Mesenchymal stem cell (in vitro differentiated cells and primary cell): ENCODE measurements around the gene ACACB.

Experiments
- DNase-seq: peaks from one replicate; pipeline ENCODE4 v3.0.0-alpha.2; 2013
- H2AFZ ChIP-seq: one replicate; pipeline ENCODE4 v1.6.1; 2013; ENCODE audit warnings: low read depth, mild to moderate bottlenecking, control low read depth, inconsistent platforms, low read length, moderate library complexity
- H2AK5ac ChIP-seq: 2 replicates; pipeline ENCODE4 v1.6.1; 2013; ENCODE audit warnings: low read length, moderate library complexity, mild to moderate bottlenecking, inconsistent platforms; ENCODE audit not compliant: severe bottlenecking
- H2BK120ac ChIP-seq: one replicate; pipeline ENCODE4 v1.6.1; 2013; ENCODE audit warnings: low read depth, mild to moderate bottlenecking, inconsistent platforms, low read length, moderate library complexity
- H2BK12ac ChIP-seq, 2 experiments: one replicate each; pipeline ENCODE4 v1.6.1; 2013; ENCODE audit warnings: inconsistent platforms in 2 of 2, low read length in 2 of 2, mild to moderate bottlenecking in 2 of 2, moderate library complexity in 2 of 2, control low read depth in 1 of 2
- H2BK15ac ChIP-seq: one replicate; pipeline ENCODE4 v1.6.1; 2013; ENCODE audit warnings: mild to moderate bottlenecking, low read depth, inconsistent platforms; ENCODE audit not compliant: poor library complexity, severe bottlenecking
- H2BK5ac ChIP-seq: 2 replicates; pipeline ENCODE4 v1.6.1; 2013; ENCODE audit warnings: low read depth, mild to moderate bottlenecking, low read length, control low read depth, inconsistent platforms; ENCODE audit not compliant: poor library complexity, severe bottlenecking
- H3K14ac ChIP-seq, 2 experiments: one replicate each; pipeline ENCODE4 v1.6.1; 2013; ENCODE audit warnings: inconsistent platforms in 2 of 2, low read length in 2 of 2, control low read depth in 1 of 2, mild to moderate bottlenecking in 1 of 2, moderate library complexity in 1 of 2
- H3K18ac ChIP-seq, 2 experiments: one replicate each; pipeline ENCODE4 v1.6.1; 2013; ENCODE audit warnings: inconsistent platforms in 2 of 2, low read length in 2 of 2, control low read depth in 1 of 2, low read depth in 1 of 2, mild to moderate bottlenecking in 1 of 2
- H3K23ac ChIP-seq, 2 experiments: one replicate each; pipeline ENCODE4 v1.6.1; 2013; ENCODE audit warnings: inconsistent platforms in 2 of 2, low read length in 2 of 2, mild to moderate bottlenecking in 2 of 2, moderate library complexity in 2 of 2, control low read depth in 1 of 2
- H3K27ac ChIP-seq: 2 replicates; pipeline ENCODE4 v1.5.1; 2013; ENCODE audit warnings: mild to moderate bottlenecking, moderate library complexity, low read length, control low read depth, inconsistent platforms; ENCODE audit not compliant: poor library complexity, severe bottlenecking
- H3K27me3 ChIP-seq, 2 experiments: 2 replicates each; pipeline versions ENCODE4 v1.6.1 to v1.7.0; 2013; ENCODE audit warnings: low read length in 2 of 2, mild to moderate bottlenecking in 2 of 2, moderate library complexity in 2 of 2, control low read depth in 1 of 2, inconsistent platforms in 1 of 2; ENCODE audit not compliant: control insufficient read depth in 1 of 2, insufficient read depth in 1 of 2
- H3K36me3 ChIP-seq, 2 experiments: 2 replicates each; pipeline versions ENCODE4 v1.6.1 to v1.7.0; 2013; ENCODE audit warnings: low read length in 2 of 2, control low read depth in 1 of 2, inconsistent platforms in 1 of 2, low read depth in 1 of 2, mild to moderate bottlenecking in 1 of 2; ENCODE audit not compliant: insufficient read depth in 2 of 2, control insufficient read depth in 1 of 2
- H3K4ac ChIP-seq, 2 experiments: one replicate each; pipeline ENCODE4 v1.6.1; 2013; ENCODE audit warnings: inconsistent platforms in 2 of 2, low read length in 2 of 2, mild to moderate bottlenecking in 2 of 2, moderate library complexity in 2 of 2, control low read depth in 1 of 2, low read depth in 1 of 2
- H3K4me1 ChIP-seq: 2 replicates; pipeline ENCODE4 v1.6.1; 2013; ENCODE audit warnings: low read depth, low read length, control low read depth; ENCODE audit not compliant: control insufficient read depth, insufficient read depth
- H3K4me2 ChIP-seq: 2 replicates; pipeline ENCODE4 v1.6.1; 2013; ENCODE audit warnings: low read length, mild to moderate bottlenecking, inconsistent platforms; ENCODE audit not compliant: poor library complexity, severe bottlenecking
- H3K4me3 ChIP-seq, 2 experiments: 2 replicates each; pipeline versions ENCODE4 v1.5.1 to v1.7.0; 2013; ENCODE audit warnings: low read length in 2 of 2, mild to moderate bottlenecking in 2 of 2, control low read depth in 1 of 2, low read depth in 1 of 2; ENCODE audit not compliant: insufficient read depth in 1 of 2
- H3K79me1 ChIP-seq: replicated peaks from 2 replicates; pipeline ENCODE4 v1.6.1; 2013; ENCODE audit warnings: mild to moderate bottlenecking, control low read depth, low read length, inconsistent platforms; ENCODE audit not compliant: poor library complexity, severe bottlenecking
- H3K9ac ChIP-seq: 2 replicates; pipeline ENCODE4 v1.7.0; 2013; ENCODE audit warnings: mild to moderate bottlenecking, low read length, moderate library complexity
- H3K9me3 ChIP-seq: 2 replicates; pipeline ENCODE4 v1.7.0; 2013; ENCODE audit warnings: mild to moderate bottlenecking, low read length; ENCODE audit not compliant: control insufficient read depth
- H4K8ac ChIP-seq: one replicate; pipeline ENCODE4 v1.6.1; 2013; ENCODE audit warnings: inconsistent platforms, mild to moderate bottlenecking, low read length, moderate library complexity
- H4K91ac ChIP-seq: one replicate; pipeline ENCODE4 v1.6.1; 2013; ENCODE audit warnings: mild to moderate bottlenecking, low read length, inconsistent platforms
- WGBS: methylation state at CpG from one replicate; pipeline ENCODE4 v1.1.7; 2013; ENCODE audit warnings: mixed read lengths; 5-methylcytosine and 5-hydroxymethylcytosine counted together

ACACB gene

DNA sequence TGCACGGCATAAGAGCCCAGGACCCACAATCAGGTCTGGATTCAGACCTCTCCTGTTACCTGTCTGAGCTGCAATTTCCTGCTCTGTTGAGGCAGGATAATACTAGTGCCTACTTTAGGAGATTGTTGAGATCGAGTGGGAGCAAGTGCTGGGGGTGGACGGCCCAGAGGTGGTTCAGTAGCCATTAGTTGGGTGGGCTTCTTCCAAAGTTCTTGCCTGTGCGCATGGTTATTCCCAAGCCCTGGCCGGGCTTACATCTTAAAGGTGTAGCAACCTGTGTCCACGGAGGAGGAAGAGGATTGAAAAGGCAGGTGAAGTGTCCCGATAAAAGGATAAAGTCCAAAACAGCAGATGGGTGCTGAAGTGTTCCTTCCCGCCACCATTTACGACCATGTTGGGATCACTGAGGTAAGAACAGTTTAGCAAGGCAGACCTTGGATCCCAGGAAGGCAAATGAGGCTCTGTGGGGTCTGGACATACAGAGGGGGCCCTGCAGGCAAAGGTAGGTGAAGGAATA is 33.8 kb downstream of the ACACB start:
- Histone ChIP-seq H2BK120ac (no peak overlapping the region), H3K9ac (no peak overlapping the region), H3K27me3 (peaks cover 0 to 17% of the 10 kb centered on the region in 2 experiments), H3K4ac (no peak overlapping the region), H2BK5ac (no peak overlapping the region), H3K18ac (no peak overlapping the region), H3K9me3 (no peaks in the 10 kb centered on the region), H3K27ac (no peak overlapping the region), H2BK15ac (no peak overlapping the region), H3K4me1 (peaks cover 7% of the 10 kb centered on the region), H2AFZ (no peak overlapping the region), H3K4me2 (no peak overlapping the region), H3K79me1 (no peaks in the 10 kb centered on the region), H4K8ac (no peak overlapping the region), H2AK5ac (no peak overlapping the region), H2BK12ac (no peak overlapping the region), H3K36me3 (no peaks in the 10 kb centered on the region), H3K23ac (no peak overlapping the region), H3K4me3 (no peak overlapping the region), H3K14ac (no peak overlapping the region), H4K91ac (no peak overlapping the region)
- no peak for DNase-seq
- WGBS, result 91% methylated on average over 9 of the region's 9 CpGs

DNA sequence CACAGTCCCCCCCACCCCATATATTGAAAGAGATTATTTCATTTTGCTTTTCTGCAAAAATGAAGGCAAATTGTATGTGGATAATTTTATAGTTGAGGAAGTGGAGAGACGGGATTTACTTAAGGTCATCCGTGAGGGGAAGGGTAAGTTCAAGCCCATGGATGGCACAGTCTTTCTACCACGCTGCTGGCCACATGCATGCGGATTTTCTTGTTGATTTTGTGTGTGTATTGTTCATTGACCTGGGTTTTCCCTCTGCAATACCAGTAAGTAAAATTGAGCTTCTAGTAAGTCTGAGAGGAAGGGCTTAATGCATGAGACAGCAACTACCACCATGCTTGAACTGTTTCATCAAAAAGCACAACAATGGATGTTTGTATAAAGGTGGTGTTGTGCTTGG is 35.1 kb downstream of the ACACB start:
- no peak overlapping the region for H2BK12ac ChIP-seq
- no peak for DNase-seq

DNA sequence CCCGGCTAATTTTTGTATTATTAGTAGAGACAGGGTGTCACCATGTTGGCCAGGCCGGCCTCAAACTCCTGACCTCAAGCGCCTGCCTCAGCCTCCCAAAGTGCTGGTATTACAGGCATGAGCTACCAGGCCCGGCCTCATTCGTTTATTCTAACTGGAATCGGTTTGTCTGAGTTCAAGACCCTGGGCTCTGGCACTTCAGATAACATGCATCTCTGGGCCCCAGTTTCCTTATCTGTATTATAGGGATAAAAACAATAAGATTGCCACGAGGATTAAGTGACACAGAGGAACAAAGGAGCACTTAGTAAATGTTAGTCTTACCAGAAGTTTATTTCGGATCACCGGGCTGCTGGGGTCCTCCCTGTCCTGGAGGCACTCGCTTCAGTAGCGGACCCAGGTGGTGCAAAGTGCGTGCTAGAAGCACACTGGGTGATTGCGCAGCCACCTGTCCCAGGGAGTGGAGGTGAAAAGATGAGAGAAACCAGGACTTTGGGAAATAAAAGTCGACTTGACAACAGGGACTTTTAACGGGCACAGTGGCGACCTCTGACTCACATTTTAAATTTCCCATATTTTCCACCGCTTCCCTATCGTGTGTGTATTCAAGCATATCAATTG is 37.5 kb downstream of the ACACB start:
- Histone ChIP-seq H3K4me1 (peaks cover 7% of the 10 kb centered on the region), H2BK12ac (no peak overlapping the region), H2BK5ac (no peak overlapping the region), H3K27me3 (peaks cover 0 to 17% of the 10 kb centered on the region in 2 experiments), H3K14ac (no peak overlapping the region), H3K4me3 (peak overlapping the region; percentile 17 to 75), H3K36me3 (no peaks in the 10 kb centered on the region), H3K4me2 (peak overlapping the region; percentile 49), H3K18ac (no peak overlapping the region), H3K9me3 (no peaks in the 10 kb centered on the region), H4K91ac (no peak overlapping the region), H3K23ac (no peak overlapping the region), H2BK120ac (no peak overlapping the region), H3K4ac (no peak overlapping the region), H2AK5ac (no peak overlapping the region), H3K9ac (peak overlapping the region; percentile 75), H2AFZ (no peak overlapping the region), H3K79me1 (no peaks in the 10 kb centered on the region), H3K27ac (no peak overlapping the region), H4K8ac (peak overlapping the region; percentile 4), H2BK15ac (no peak overlapping the region)
- WGBS, result 50% methylated on average over 13 of the region's 18 CpGs
- no peak for DNase-seq

More for the DNA sequence above, 35.1 kb downstream of the ACACB start:
- H2AFZ ChIP-seq, result no peak overlapping the region
- no peak overlapping the region for H4K8ac ChIP-seq
- whole genome bisulfite sequencing, result 87% methylated on average over 4 of the region's 4 CpGs
- peaks cover 7% of the 10 kb centered on the region for H3K4me1 ChIP-seq
- no peak overlapping the region for H3K4ac ChIP-seq
- peaks cover 0 to 17% of the 10 kb centered on the region in 2 experiments for H3K27me3 ChIP-seq
- H3K18ac ChIP-seq, result no peak overlapping the region
- no peak overlapping the region for H2AK5ac ChIP-seq
- no peak overlapping the region for H3K4me2 ChIP-seq
- no peak overlapping the region for H3K9ac ChIP-seq
- H3K4me3 ChIP-seq, result no peak overlapping the region
- no peaks in the 10 kb centered on the region for H3K9me3 ChIP-seq
- H3K36me3 ChIP-seq, result no peaks in the 10 kb centered on the region
- no peak overlapping the region for H3K27ac ChIP-seq
- no peak overlapping the region for H2BK15ac ChIP-seq
- no peak overlapping the region for H3K23ac ChIP-seq
- H3K14ac ChIP-seq, result no peak overlapping the region
- no peak overlapping the region for H4K91ac ChIP-seq
- H3K79me1 ChIP-seq, result no peaks in the 10 kb centered on the region
- H2BK5ac ChIP-seq, result no peak overlapping the region
- no peak overlapping the region for H2BK120ac ChIP-seq

DNA sequence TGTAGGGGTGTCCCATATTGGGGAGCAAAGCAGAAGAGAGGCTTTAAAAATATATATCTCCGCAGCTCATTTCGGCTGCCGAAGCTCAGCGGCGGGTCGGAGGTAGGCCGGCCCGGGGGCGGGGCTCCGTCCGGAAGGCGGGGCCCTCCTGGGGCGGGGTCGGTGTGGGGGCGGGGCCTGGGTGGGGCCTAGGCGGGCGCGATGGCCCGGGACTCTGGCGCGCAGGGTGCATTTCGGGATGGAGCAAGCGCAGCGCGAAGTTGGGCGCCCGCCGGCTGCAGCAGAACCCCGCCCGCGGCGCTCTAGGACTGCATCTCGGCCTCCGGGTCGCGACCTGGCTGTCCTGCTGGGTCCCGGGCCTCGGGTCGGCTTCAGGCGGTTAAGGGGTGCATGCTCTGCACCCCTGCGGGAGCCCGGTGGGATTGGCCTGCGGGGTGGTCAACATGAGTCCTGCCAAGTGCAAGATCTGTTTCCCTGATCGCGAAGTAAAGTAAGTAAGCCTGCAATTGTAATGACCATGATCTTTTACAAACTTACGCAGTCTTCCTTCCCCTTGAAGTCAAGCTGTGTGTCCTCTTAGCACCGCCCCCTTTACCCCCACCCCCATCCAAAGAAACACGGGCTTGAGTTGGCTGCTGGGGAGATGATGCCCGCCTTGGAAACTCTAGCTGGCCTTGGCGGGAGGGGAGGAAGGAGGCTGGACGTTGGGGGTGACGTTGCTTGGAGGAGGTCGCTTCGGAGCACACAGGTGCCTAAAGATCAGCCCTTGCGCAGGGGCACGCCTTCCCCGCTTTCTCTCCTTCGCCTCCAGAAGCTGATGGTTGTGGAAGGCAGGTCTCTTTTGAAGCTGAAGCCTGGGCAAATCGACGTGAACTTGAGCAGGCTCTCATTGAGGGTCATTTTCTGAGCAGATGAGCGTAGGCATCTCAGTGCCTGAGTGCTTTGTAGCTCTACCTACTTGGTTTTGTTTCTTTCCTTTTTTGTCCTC is 38.4 kb downstream of the ACACB start:
- Histone ChIP-seq H2AK5ac (no peak overlapping the region), H4K8ac (peak overlapping the region; percentile 74), H4K91ac (no peak overlapping the region), H3K23ac (no peak overlapping the region), H2BK120ac (no peak overlapping the region), H3K9ac (peak overlapping the region; percentile 77), H3K14ac (no peak overlapping the region), H3K4me3 (peak overlapping the region; percentile 60 to 85), H3K27me3 (peaks cover 0 to 9% of the 10 kb centered on the region in 2 experiments), H2AFZ (peak overlapping the region; percentile 59), H3K27ac (no peak overlapping the region), H3K9me3 (no peaks in the 10 kb centered on the region), H3K79me1 (no peaks in the 10 kb centered on the region), H3K4me1 (peaks cover 7% of the 10 kb centered on the region), H3K18ac (peak overlapping the region in 1 of 2 experiments; percentile 29), H2BK5ac (no peak overlapping the region), H2BK15ac (no peak overlapping the region), H2BK12ac (no peak overlapping the region), H3K4me2 (peak overlapping the region; percentile 64), H3K4ac (no peak overlapping the region), H3K36me3 (no peaks in the 10 kb centered on the region)
- 1% methylated on average over 56 of the region's 61 CpGs for WGBS
- DNase-seq, result peak; percentile 62
